HCT116 (cell line): Measurements from ENCODE around the gene BICD1. TPM values are rescaled to one million over a fixed set of nuclear protein-coding genes. Genes with fewer than 3 reads are reported as not detected.
"Not testable (repeated sequence)": the region's sequence is repeated elsewhere in the genome, so short reads cannot be mapped to it uniquely, and the experiment has no call there.

Experiments used
- ATAC-seq: fragments of 200-7000 bp; cut with Tn5 transposase; 2 replicates; pipeline ENCODE4 v1.9.1; 2020; ENCODE audit warnings: mild to moderate bottlenecking, moderate library complexity
- BruUV-seq: library from RNA; stranded (reverse); fragments of 400-500 nt; replicated peaks from 2 replicates; lab custom pipeline; 2021; lab: Mats Ljungman, UMichigan
- CTCF ChIA-PET: fragments of 300-600 bp; sonication (Branson Sonifier 250); formaldehyde crosslinking; loops from one replicate; lab custom pipeline; 2021; ENCODE audit warnings: antibody characterized with exemption; lab: Charles Lee
- POLR2A ChIA-PET: fragments of 300-600, 350-600 bp; sonication (Branson Sonifier 250); formaldehyde crosslinking; loops from one replicate; lab custom pipeline; 2021; ENCODE audit warnings: antibody characterized with exemption; lab: Charles Lee
- RAD21 ChIA-PET, 2 experiments: fragments of 300-600 bp; sonication (Branson Sonifier 250); formaldehyde crosslinking; loops; one replicate each; lab custom pipeline; 2023; ENCODE audit warnings: low total read pairs in 2 of 2; ENCODE audit not compliant: uncharacterized antibody in 2 of 2, unreplicated experiment in 2 of 2, low non-redundant PET in 1 of 2; lab: Charles Lee
- DNase-seq: peaks from one replicate; pipeline ENCODE4 v3.0.0-alpha.2; 2010; ENCODE audit warnings: low read depth, low spot score
- H2AFZ ChIP-seq: fragments of 200-600 bp; shearing (Covaris generic), sonication (generic); 2 replicates; pipeline ENCODE4 v1.6.1; 2017; ENCODE audit warnings: low read depth, mixed run types, mixed read lengths, antibody characterized with exemption, low read length; ENCODE audit not compliant: poor library complexity, severe bottlenecking
- H3K27ac ChIP-seq: 2 replicates; pipeline ENCODE4 v1.5.1; 2012; ENCODE audit warnings: low read depth, low read length
- H3K27me3 ChIP-seq: fragments of 200-600 bp; sonication (generic); 2 replicates; pipeline ENCODE4 v1.6.1; 2016; ENCODE audit warnings: mixed run types, low read length, mixed read lengths; ENCODE audit not compliant: insufficient read depth
- H3K36me3 ChIP-seq, 2 experiments: fragments of 200-500 bp in 1 of 2; fragments of 200-600 bp in 1 of 2; sonication (Bioruptor generic) in 1 of 2; sonication (generic) in 1 of 2; 2 replicates each; pipeline versions ENCODE4 v1.5.1 to v1.6.1; 2014 to 2016; ENCODE audit warnings: low read length in 2 of 2, inconsistent platforms in 1 of 2, mixed read lengths in 1 of 2, mixed run types in 1 of 2; ENCODE audit not compliant: insufficient read depth in 2 of 2, control insufficient read depth in 1 of 2
- H3K4me1 ChIP-seq, 2 experiments: fragments of 200-600 bp in 1 of 2; sonication (generic) in 1 of 2; 2 replicates each; pipeline versions ENCODE4 v1.5.1 to v1.6.1; 2012 to 2017; ENCODE audit warnings: low read length in 2 of 2, inconsistent platforms in 1 of 2, mild to moderate bottlenecking in 1 of 2, mixed read lengths in 1 of 2, mixed run types in 1 of 2, moderate library complexity in 1 of 2; ENCODE audit not compliant: insufficient read depth in 2 of 2, control insufficient read depth in 1 of 2
- H3K4me2 ChIP-seq: fragments of 200-600 bp; sonication (generic); 2 replicates; pipeline ENCODE4 v1.6.1; 2017; ENCODE audit warnings: mixed run types, low read length, mixed read lengths
- H3K4me3 ChIP-seq, 2 experiments: fragments of 200-600 bp in 1 of 2; sonication (generic) in 1 of 2; replicated peaks in 1 of 2; 2 replicates each; pipeline ENCODE4 v1.5.1; 2011 to 2016; ENCODE audit warnings: low read length in 2 of 2, control low read depth in 1 of 2, low read depth in 1 of 2, mild to moderate bottlenecking in 1 of 2, mixed read lengths in 1 of 2, mixed run types in 1 of 2
- H3K79me2 ChIP-seq: fragments of 200-600 bp; sonication (generic); 2 replicates; pipeline ENCODE4 v1.6.1; 2017; ENCODE audit warnings: mild to moderate bottlenecking, mixed run types, low read length, moderate library complexity, mixed read lengths; ENCODE audit not compliant: insufficient read depth
- H3K9ac ChIP-seq: fragments of 200-600 bp; sonication (generic); 2 replicates; pipeline ENCODE4 v1.6.1; 2016; ENCODE audit warnings: low read length, mixed read lengths
- H3K9me2 ChIP-seq: fragments of 200-600 bp; sonication (generic), shearing (Covaris generic); 2 replicates; pipeline ENCODE4 v1.6.1; 2017; ENCODE audit warnings: mixed run types, mild to moderate bottlenecking, moderate library complexity; ENCODE audit not compliant: insufficient read depth
- H3K9me3 ChIP-seq, 2 experiments: fragments of 200-500 bp in 1 of 2; fragments of 200-600 bp in 1 of 2; sonication (Bioruptor generic) in 1 of 2; sonication (generic) in 1 of 2; 2 replicates each; pipeline ENCODE4 v1.6.1; 2014 to 2017; ENCODE audit warnings: low read length in 2 of 2, mixed read lengths in 2 of 2, inconsistent platforms in 1 of 2, low read depth in 1 of 2, mild to moderate bottlenecking in 1 of 2, mixed run types in 1 of 2, moderate library complexity in 1 of 2; ENCODE audit not compliant: control insufficient read depth in 1 of 2, insufficient read depth in 1 of 2
- H4K20me1 ChIP-seq: fragments of 200-600 bp; sonication (generic), shearing (Covaris generic); 2 replicates; pipeline ENCODE4 v1.6.1; 2017; ENCODE audit warnings: mixed run types, mild to moderate bottlenecking, moderate library complexity; ENCODE audit not compliant: insufficient read depth
- EGR1 ChIP-seq: IDR thresholded peaks from 2 replicates; pipeline ENCODE4 v1.6.1; 2012; ENCODE audit warnings: low read depth
- ELF1 ChIP-seq: IDR thresholded peaks from 2 replicates; pipeline ENCODE4 v1.6.1; 2012; ENCODE audit warnings: low read depth, borderline replicate concordance
- FOSL1 ChIP-seq: IDR thresholded peaks from 2 replicates; pipeline ENCODE4 v1.6.1; 2012; ENCODE audit warnings: low read depth
- JUND ChIP-seq: IDR thresholded peaks from 2 replicates; pipeline ENCODE4 v1.6.1; 2012
- RAD21 ChIP-seq: IDR thresholded peaks from 2 replicates; pipeline ENCODE4 v1.6.1; 2012; ENCODE audit warnings: low read depth, mild to moderate bottlenecking
- REST ChIP-seq: IDR thresholded peaks from 2 replicates; pipeline ENCODE4 v1.6.1; 2012; ENCODE audit warnings: low read depth
- SRF ChIP-seq: IDR thresholded peaks from 2 replicates; pipeline ENCODE4 v1.6.1; 2012; ENCODE audit warnings: low read depth
- TCF7L2 ChIP-seq: IDR thresholded peaks from 2 replicates; pipeline ENCODE4 v1.7.0; 2011; ENCODE audit warnings: borderline replicate concordance, inconsistent platforms; ENCODE audit not compliant: insufficient read depth, insufficient read length; ENCODE audit errors: extremely low read depth
- ZNF274 ChIP-seq: fragments of 200-500 bp; sonication (Bioruptor generic); IDR thresholded peaks from 2 replicates; pipeline ENCODE4 v1.6.1; 2014; ENCODE audit warnings: mild to moderate bottlenecking, low read depth, low read length, inconsistent platforms
- intact Hi-C: fragments of 100-400 bp; cut with micrococcal nuclease; formaldehyde crosslinking; loops from 2 replicates; pipeline ENCODE4 v1.10.0; 2022
- total RNA-seq: library from RNA; stranded (reverse); gene quantifications from one replicate; pipeline ENCODE4 v1.2.1, GENCODE V29; 2021; ENCODE audit not compliant: unreplicated experiment
- TF ChIP-seq, protein P1 (sequence below): IDR thresholded peaks from 2 replicates; pipeline ENCODE4 v1.6.1; 2012
- TF ChIP-seq, protein P2 (sequence below): IDR thresholded peaks from 2 replicates; pipeline ENCODE4 v1.6.1; 2011; ENCODE audit warnings: mild to moderate bottlenecking, low read length, moderate library complexity; ENCODE audit not compliant: insufficient replicate concordance; ENCODE audit errors: extremely low read depth

The BICD1 gene
- total RNA-seq, 1 experiment from 2014 or later: 32.5 TPM

GRCh38 chr12:32183650-32184049, 77.0 kb downstream of the BICD1 start:
- ChIA-PET RAD21 (no interaction called here), CTCF (no interaction called here), POLR2A (no interaction called here)
- Histone ChIP-seq H3K79me2 (no peaks in the 10 kb centered on the region; the same call in 1 of the 2 replicates), H3K9ac (no peak overlapping the region), H3K9me3 (no peaks in the 10 kb centered on the region), H3K4me3 (no peak overlapping the region), H4K20me1 (no peaks in the 10 kb centered on the region), H3K4me1 (no peaks in the 10 kb centered on the region), H3K36me3 (no peaks in the 10 kb centered on the region), H3K27me3 (no peaks in the 10 kb centered on the region), H3K9me2 (no peaks in the 10 kb centered on the region), H3K4me2 (no peak overlapping the region), H3K27ac (no peak overlapping the region), H2AFZ (no peak overlapping the region)
- no TSS peak for BruUV-seq
- intact Hi-C loops: no loop called here
- DNase-seq (no peak), ATAC-seq (no peak)
- TF ChIP-seq JUND (no peak), ELF1 (no peak), EGR1 (no peak), RAD21 (no peak), ZNF274 (no peak), SRF (no peak), REST (no peak), TCF7L2 (no peak), FOSL1 (no peak)
- TF ChIP-seq, protein P1, sequence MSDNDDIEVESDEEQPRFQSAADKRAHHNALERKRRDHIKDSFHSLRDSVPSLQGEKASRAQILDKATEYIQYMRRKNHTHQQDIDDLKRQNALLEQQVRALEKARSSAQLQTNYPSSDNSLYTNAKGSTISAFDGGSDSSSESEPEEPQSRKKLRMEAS: no peak
- TF ChIP-seq, protein P2, sequence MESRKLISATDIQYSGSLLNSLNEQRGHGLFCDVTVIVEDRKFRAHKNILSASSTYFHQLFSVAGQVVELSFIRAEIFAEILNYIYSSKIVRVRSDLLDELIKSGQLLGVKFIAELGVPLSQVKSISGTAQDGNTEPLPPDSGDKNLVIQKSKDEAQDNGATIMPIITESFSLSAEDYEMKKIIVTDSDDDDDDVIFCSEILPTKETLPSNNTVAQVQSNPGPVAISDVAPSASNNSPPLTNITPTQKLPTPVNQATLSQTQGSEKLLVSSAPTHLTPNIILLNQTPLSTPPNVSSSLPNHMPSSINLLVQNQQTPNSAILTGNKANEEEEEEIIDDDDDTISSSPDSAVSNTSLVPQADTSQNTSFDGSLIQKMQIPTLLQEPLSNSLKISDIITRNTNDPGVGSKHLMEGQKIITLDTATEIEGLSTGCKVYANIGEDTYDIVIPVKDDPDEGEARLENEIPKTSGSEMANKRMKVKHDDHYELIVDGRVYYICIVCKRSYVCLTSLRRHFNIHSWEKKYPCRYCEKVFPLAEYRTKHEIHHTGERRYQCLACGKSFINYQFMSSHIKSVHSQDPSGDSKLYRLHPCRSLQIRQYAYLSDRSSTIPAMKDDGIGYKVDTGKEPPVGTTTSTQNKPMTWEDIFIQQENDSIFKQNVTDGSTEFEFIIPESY: no peak

DNA sequence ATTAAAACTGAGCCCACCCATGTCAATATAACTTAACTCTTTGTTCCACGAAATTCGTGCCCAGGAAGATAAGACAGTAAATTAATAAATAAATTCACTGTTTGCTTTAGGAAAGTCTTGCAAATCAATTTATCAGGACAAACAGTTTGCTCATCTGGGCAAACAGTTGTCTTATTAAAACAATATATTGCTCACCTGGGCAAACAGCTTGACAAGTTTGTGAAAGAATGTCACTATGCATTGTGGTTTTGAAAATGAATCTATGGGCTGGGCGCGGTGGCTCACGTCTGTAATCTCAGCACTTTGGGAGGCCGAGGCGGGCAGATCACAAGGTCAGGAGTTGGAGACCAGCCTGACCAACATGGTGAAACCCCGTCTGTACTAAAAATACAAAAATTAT, 80.5 kb downstream of the BICD1 start:
- H3K4me2 ChIP-seq, H4K20me1 ChIP-seq, BruUV-seq, RAD21 ChIA-PET, H3K4me3 ChIP-seq, H3K36me3 ChIP-seq, POLR2A ChIA-PET, H2AFZ ChIP-seq, H3K27ac ChIP-seq, H3K79me2 ChIP-seq, CTCF ChIA-PET, ATAC-seq, H3K9ac ChIP-seq, intact Hi-C loops, DNase-seq, H3K9me3 ChIP-seq, H3K27me3 ChIP-seq, H3K9me2 ChIP-seq, H3K4me1 ChIP-seq: not testable (repeated sequence)
